Neural progenitor cell (in vitro differentiated cells): Measurements from ENCODE around the gene MKLN1. TPM values are rescaled to one million over a fixed set of nuclear protein-coding genes. Genes with fewer than 3 reads are reported as not detected.

Source experiments
- DNase-seq: peaks from one replicate; pipeline ENCODE4 v3.0.0-alpha.2; 2016; ENCODE audit warnings: low spot score
- H2AFZ ChIP-seq: fragments of 200-600 bp; sonication (generic); replicated peaks from 2 replicates; pipeline ENCODE4 v1.6.1; 2016; ENCODE audit warnings: antibody characterized with exemption
- H3F3A ChIP-seq: fragments of 200-600 bp; sonication (generic); 2 replicates; pipeline ENCODE4 v1.6.1; 2016; ENCODE audit warnings: antibody characterized with exemption, low read depth
- H3K27ac ChIP-seq: fragments of 200-600 bp; sonication (generic); 2 replicates; pipeline ENCODE4 v1.5.1; 2016; ENCODE audit warnings: mild to moderate bottlenecking
- H3K27me3 ChIP-seq: fragments of 200-600 bp; sonication (generic); 2 replicates; pipeline ENCODE4 v1.6.1; 2016; ENCODE audit warnings: mild to moderate bottlenecking, moderate library complexity
- H3K36me3 ChIP-seq: fragments of 200-600 bp; sonication (generic); 2 replicates; pipeline ENCODE4 v1.5.1; 2016
- H3K4me1 ChIP-seq: fragments of 200-600 bp; sonication (generic); 2 replicates; pipeline ENCODE4 v1.6.1; 2016; ENCODE audit warnings: mixed run types
- H3K4me2 ChIP-seq: fragments of 200-600 bp; sonication (generic); 2 replicates; pipeline ENCODE4 v1.6.1; 2016
- H3K4me3 ChIP-seq: fragments of 200-600 bp; sonication (generic); 2 replicates; pipeline ENCODE4 v1.5.1; 2016
- H3K79me2 ChIP-seq: fragments of 200-600 bp; sonication (generic); 2 replicates; pipeline ENCODE4 v1.6.1; 2016; ENCODE audit warnings: low read depth
- H3K9ac ChIP-seq: fragments of 200-600 bp; sonication (generic); 2 replicates; pipeline ENCODE4 v1.6.1; 2016
- H3K9me3 ChIP-seq: fragments of 200-600 bp; sonication (generic); 2 replicates; pipeline ENCODE4 v1.5.1; 2016; ENCODE audit warnings: low read depth
- H4K20me1 ChIP-seq: fragments of 200-600 bp; sonication (generic); 2 replicates; pipeline ENCODE4 v1.6.1; 2016; ENCODE audit warnings: low read depth
- H3K27ac Mint-ChIP-seq: 3 replicates; pipeline ENCODE4 v1.8.0; 2021; ENCODE audit warnings: mixed read lengths
- H3K27me3 Mint-ChIP-seq: 2 replicates; pipeline ENCODE4 v1.8.0; 2022; ENCODE audit warnings: low read depth, mild to moderate bottlenecking, inconsistent platforms, moderate library complexity, mixed read lengths; ENCODE audit not compliant: insufficient read depth
- H3K36me3 Mint-ChIP-seq: 3 replicates; pipeline ENCODE4 v1.8.0; 2021; ENCODE audit warnings: mixed read lengths
- H3K4me1 Mint-ChIP-seq: 3 replicates; pipeline ENCODE4 v1.8.0; 2021; ENCODE audit warnings: mixed read lengths
- H3K4me3 Mint-ChIP-seq: 3 replicates; pipeline ENCODE4 v1.8.0; 2021; ENCODE audit warnings: mild to moderate bottlenecking, moderate library complexity, mixed read lengths
- H3K9me3 Mint-ChIP-seq: 3 replicates; pipeline ENCODE4 v1.8.0; 2020; ENCODE audit warnings: mixed read lengths
- CTCF ChIP-seq: fragments of 200-600 bp; sonication (generic); IDR thresholded peaks from 2 replicates; pipeline ENCODE4 v1.5.1; 2017; ENCODE audit warnings: antibody characterized with exemption, mild to moderate bottlenecking
- EZH2 ChIP-seq: fragments of 200-600 bp; sonication (generic); IDR thresholded peaks from 2 replicates; pipeline ENCODE4 v1.6.1; 2017; ENCODE audit warnings: antibody characterized with exemption, mild to moderate bottlenecking, moderate library complexity
- EZH2phosphoT487 ChIP-seq: fragments of 200-600 bp; sonication (generic); IDR thresholded peaks from 2 replicates; pipeline ENCODE4 v1.6.1; 2017; ENCODE audit warnings: antibody characterized with exemption
- total RNA-seq: library from RNA; depleted of rRNA; stranded (reverse); fragments of >200 nt; gene quantifications from 2 replicates; pipeline ENCODE4 v1.2.3, GENCODE V29; 2015; ENCODE audit warnings: low replicate concordance

MKLN1 gene
- total RNA-seq, 1 donor from 2014 or later = 60.9 TPM

GRCh38 chr7:131493581-131493980 lies 165.9 kb downstream of the MKLN1 start:
- Histone ChIP-seq H3K4me3 (no peak overlapping the region), H3K9me3 (no peaks in the 10 kb centered on the region), H3K4me2 (peak overlapping the region; percentile 6), H3K79me2 (no peaks in the 10 kb centered on the region), H4K20me1 (no peaks in the 10 kb centered on the region), H3K27ac (no peak overlapping the region), H3K27me3 (no peaks in the 10 kb centered on the region), H3F3A (peaks cover 18% of the 10 kb centered on the region), H2AFZ (no peak overlapping the region), H3K4me1 (peaks cover 12% of the 10 kb centered on the region), H3K36me3 (no peaks in the 10 kb centered on the region), H3K9ac (no peak overlapping the region)
- Mint-ChIP-seq H3K9me3 (no peaks in the 10 kb centered on the region), H3K36me3 (peaks cover 8% of the 10 kb centered on the region), H3K4me3 (no peak overlapping the region), H3K4me1 (no peaks in the 10 kb centered on the region), H3K27me3 (no peaks in the 10 kb centered on the region), H3K27ac (no peak overlapping the region)
- peak; percentile 47 for DNase-seq
- TF ChIP-seq EZH2 = no peak
- TF ChIP-seq EZH2phosphoT487 = no peak
- TF ChIP-seq CTCF = no peak

- H3K27me3 ChIP-seq = no peaks in the 10 kb centered on the region
- H3K36me3 ChIP-seq = no peaks in the 10 kb centered on the region
- Mint-ChIP-seq H3K36me3 (peaks cover 14% of the 10 kb centered on the region), H3K27ac (no peak overlapping the region), H3K4me1 (no peaks in the 10 kb centered on the region), H3K27me3 (no peaks in the 10 kb centered on the region), H3K9me3 (no peaks in the 10 kb centered on the region), H3K4me3 (no peak overlapping the region)
- no peak overlapping the region for H2AFZ ChIP-seq
- H3K4me3 ChIP-seq = no peak overlapping the region
- peaks cover 22% of the 10 kb centered on the region for H3F3A ChIP-seq
- no peaks in the 10 kb centered on the region for H3K9me3 ChIP-seq
- H3K79me2 ChIP-seq = no peaks in the 10 kb centered on the region
- TF ChIP-seq EZH2 (no peak), CTCF (no peak), EZH2phosphoT487 (no peak)
- H3K4me2 ChIP-seq = no peak overlapping the region
- no peak for DNase-seq
- H3K9ac ChIP-seq = no peak overlapping the region
- H3K4me1 ChIP-seq = peaks cover 12% of the 10 kb centered on the region
- H3K27ac ChIP-seq = no peak overlapping the region
- no peaks in the 10 kb centered on the region for H4K20me1 ChIP-seq
Measured at GRCh38 chr7:131494182-131494581, 166.5 kb downstream of the MKLN1 start.

- Histone ChIP-seq H3K27ac (no peak overlapping the region), H3K4me2 (no peak overlapping the region), H2AFZ (no peak overlapping the region), H3K4me3 (no peak overlapping the region), H3F3A (peaks cover 18% of the 10 kb centered on the region), H4K20me1 (no peaks in the 10 kb centered on the region), H3K79me2 (no peaks in the 10 kb centered on the region), H3K36me3 (no peaks in the 10 kb centered on the region), H3K27me3 (no peaks in the 10 kb centered on the region), H3K4me1 (peaks cover 12% of the 10 kb centered on the region), H3K9ac (no peak overlapping the region), H3K9me3 (no peaks in the 10 kb centered on the region)
- Mint-ChIP-seq H3K36me3 (peaks cover 17% of the 10 kb centered on the region), H3K27me3 (no peaks in the 10 kb centered on the region), H3K9me3 (no peaks in the 10 kb centered on the region), H3K4me1 (peaks cover 7% of the 10 kb centered on the region), H3K27ac (no peak overlapping the region), H3K4me3 (no peak overlapping the region)
- DNase-seq = no peak
- TF ChIP-seq CTCF (no peak), EZH2phosphoT487 (no peak), EZH2 (no peak)
Measured at GRCh38 chr7:131495669-131496498, 168.2 kb downstream of the MKLN1 start.
